HCT116 (cell line): ENCODE results near the gene C20orf204.

ENCODE experiments used
- ATF3 ChIP-seq: IDR thresholded peaks from 2 replicates; pipeline ENCODE4 v1.6.1; 2012
- EZH2 ChIP-seq: fragments of 200-600 bp; sonication (generic); IDR thresholded peaks from 2 replicates; pipeline ENCODE4 v1.6.1; 2017; ENCODE audit warnings: antibody characterized with exemption, mixed run types
- EZH2phosphoT487 ChIP-seq: fragments of 200-600 bp; IDR thresholded peaks from 2 replicates; pipeline ENCODE4 v1.6.1; 2018; ENCODE audit warnings: antibody characterized with exemption, borderline replicate concordance
- MAX ChIP-seq: IDR thresholded peaks from 2 replicates; pipeline ENCODE4 v1.6.1; 2012
- POLR2A ChIP-seq: IDR thresholded peaks from 2 replicates; pipeline ENCODE4 v1.7.0; 2011; ENCODE audit warnings: borderline replicate concordance; ENCODE audit not compliant: insufficient read depth, insufficient read length; ENCODE audit errors: extremely low read depth
- POLR2AphosphoS5 ChIP-seq: IDR thresholded peaks from 2 replicates; pipeline ENCODE4 v1.6.1; 2011; ENCODE audit warnings: mild to moderate bottlenecking, low read depth, low read length, moderate library complexity
- TCF7L2 ChIP-seq: IDR thresholded peaks from 2 replicates; pipeline ENCODE4 v1.7.0; 2011; ENCODE audit warnings: borderline replicate concordance, inconsistent platforms; ENCODE audit not compliant: insufficient read depth, insufficient read length; ENCODE audit errors: extremely low read depth
- YY1 ChIP-seq: IDR thresholded peaks from 2 replicates; pipeline ENCODE4 v1.6.1; 2011; ENCODE audit warnings: low read length, low read depth, moderate library complexity, mild to moderate bottlenecking; ENCODE audit not compliant: insufficient replicate concordance; ENCODE audit errors: extremely low read depth
- ZNF274 ChIP-seq: fragments of 200-500 bp; sonication (Bioruptor generic); IDR thresholded peaks from 2 replicates; pipeline ENCODE4 v1.6.1; 2014; ENCODE audit warnings: mild to moderate bottlenecking, low read depth, low read length, inconsistent platforms
- TF ChIP-seq, protein P1 (sequence below): IDR thresholded peaks from 2 replicates; pipeline ENCODE4 v1.6.1; 2012; ENCODE audit warnings: low read depth
- TF ChIP-seq, protein P2 (sequence below), 3 experiments: fragments of 200-600 bp in 1 of 3; sonication (generic) in 1 of 3; IDR thresholded peaks in 2 of 3; conservative IDR thresholded peaks in 1 of 3; 2 replicates each; pipeline ENCODE4 v1.5.1; 2012 to 2017; ENCODE audit warnings: low read depth in 2 of 3, low read length in 2 of 3, antibody characterized with exemption in 1 of 3, borderline replicate concordance in 1 of 3, control low read depth in 1 of 3, mild to moderate bottlenecking in 1 of 3, mixed read lengths in 1 of 3, mixed run types in 1 of 3, moderate library complexity in 1 of 3; ENCODE audit not compliant: insufficient read depth in 1 of 3

- TF ChIP-seq, protein P1, sequence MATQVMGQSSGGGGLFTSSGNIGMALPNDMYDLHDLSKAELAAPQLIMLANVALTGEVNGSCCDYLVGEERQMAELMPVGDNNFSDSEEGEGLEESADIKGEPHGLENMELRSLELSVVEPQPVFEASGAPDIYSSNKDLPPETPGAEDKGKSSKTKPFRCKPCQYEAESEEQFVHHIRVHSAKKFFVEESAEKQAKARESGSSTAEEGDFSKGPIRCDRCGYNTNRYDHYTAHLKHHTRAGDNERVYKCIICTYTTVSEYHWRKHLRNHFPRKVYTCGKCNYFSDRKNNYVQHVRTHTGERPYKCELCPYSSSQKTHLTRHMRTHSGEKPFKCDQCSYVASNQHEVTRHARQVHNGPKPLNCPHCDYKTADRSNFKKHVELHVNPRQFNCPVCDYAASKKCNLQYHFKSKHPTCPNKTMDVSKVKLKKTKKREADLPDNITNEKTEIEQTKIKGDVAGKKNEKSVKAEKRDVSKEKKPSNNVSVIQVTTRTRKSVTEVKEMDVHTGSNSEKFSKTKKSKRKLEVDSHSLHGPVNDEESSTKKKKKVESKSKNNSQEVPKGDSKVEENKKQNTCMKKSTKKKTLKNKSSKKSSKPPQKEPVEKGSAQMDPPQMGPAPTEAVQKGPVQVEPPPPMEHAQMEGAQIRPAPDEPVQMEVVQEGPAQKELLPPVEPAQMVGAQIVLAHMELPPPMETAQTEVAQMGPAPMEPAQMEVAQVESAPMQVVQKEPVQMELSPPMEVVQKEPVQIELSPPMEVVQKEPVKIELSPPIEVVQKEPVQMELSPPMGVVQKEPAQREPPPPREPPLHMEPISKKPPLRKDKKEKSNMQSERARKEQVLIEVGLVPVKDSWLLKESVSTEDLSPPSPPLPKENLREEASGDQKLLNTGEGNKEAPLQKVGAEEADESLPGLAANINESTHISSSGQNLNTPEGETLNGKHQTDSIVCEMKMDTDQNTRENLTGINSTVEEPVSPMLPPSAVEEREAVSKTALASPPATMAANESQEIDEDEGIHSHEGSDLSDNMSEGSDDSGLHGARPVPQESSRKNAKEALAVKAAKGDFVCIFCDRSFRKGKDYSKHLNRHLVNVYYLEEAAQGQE, result no peak
- TF ChIP-seq, protein P2, sequence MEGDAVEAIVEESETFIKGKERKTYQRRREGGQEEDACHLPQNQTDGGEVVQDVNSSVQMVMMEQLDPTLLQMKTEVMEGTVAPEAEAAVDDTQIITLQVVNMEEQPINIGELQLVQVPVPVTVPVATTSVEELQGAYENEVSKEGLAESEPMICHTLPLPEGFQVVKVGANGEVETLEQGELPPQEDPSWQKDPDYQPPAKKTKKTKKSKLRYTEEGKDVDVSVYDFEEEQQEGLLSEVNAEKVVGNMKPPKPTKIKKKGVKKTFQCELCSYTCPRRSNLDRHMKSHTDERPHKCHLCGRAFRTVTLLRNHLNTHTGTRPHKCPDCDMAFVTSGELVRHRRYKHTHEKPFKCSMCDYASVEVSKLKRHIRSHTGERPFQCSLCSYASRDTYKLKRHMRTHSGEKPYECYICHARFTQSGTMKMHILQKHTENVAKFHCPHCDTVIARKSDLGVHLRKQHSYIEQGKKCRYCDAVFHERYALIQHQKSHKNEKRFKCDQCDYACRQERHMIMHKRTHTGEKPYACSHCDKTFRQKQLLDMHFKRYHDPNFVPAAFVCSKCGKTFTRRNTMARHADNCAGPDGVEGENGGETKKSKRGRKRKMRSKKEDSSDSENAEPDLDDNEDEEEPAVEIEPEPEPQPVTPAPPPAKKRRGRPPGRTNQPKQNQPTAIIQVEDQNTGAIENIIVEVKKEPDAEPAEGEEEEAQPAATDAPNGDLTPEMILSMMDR (IDR thresholded peaks at IDR 0.05 in 2 of 3, conservative IDR thresholded peaks at IDR 0.05 in 1 of 3; ENCODE audit: borderline replicate concordance in 1 of 3, insufficient read depth in 1 of 3, low read depth in 2 of 3, low read length in 2 of 3), result no peak
- TF ChIP-seq MAX (no peak), EZH2phosphoT487 (no peak), POLR2A (no peak), POLR2AphosphoS5 (no peak), YY1 (no peak), TCF7L2 (no peak), EZH2 (no peak), ZNF274 (no peak), ATF3 (no peak)
These were observed 14.5 kb downstream of the C20orf204 start for GRCh38 chr20:64050261-64051032.
